ENCODE data around the gene FKBP1B. TPM values are rescaled to one million over a fixed set of nuclear protein-coding genes. Genes with fewer than 3 reads are reported as not detected.

The FKBP1B gene
- polyA plus RNA-seq, 2 of the 4 experiments (the other 2 are of a cell fraction), result 8.5 to 16.1 TPM

GRCh38 chr2:24065341-24065740 lies 15.8 kb downstream of the FKBP1B start:
- FAIRE-seq, result no peak
- no peak for ATAC-seq
- ChIA-PET CTCF (interaction anchor here (2.3 to 8.9 kb wide), 3 partner anchors 13 to 138 kb away, joined by 9 to 55 read pairs (median 15); partner anchors contain the start of genes ATAD2B and TP53I3), POLR2A (interaction anchor here (2.7 kb wide), 1 partner anchor 11 kb away, joined by 15 read pairs; the partner anchor contains the start of gene SF3B6)
- Histone ChIP-seq H3K4me3 (no peak overlapping the region), H3K4me2 (no peak overlapping the region), H3K4me1 (no peaks in the 10 kb centered on the region), H3K9me3 (no peaks in the 10 kb centered on the region), H3K27ac (no peak overlapping the region)
- no peak for TF ChIP-seq FOSB (CRISPR knock-in tag; IDR thresholded peaks at IDR 0.05)
- WGBS (ENCODE audit: missing lambda C conversion rate), result 90% methylated on average over 2 of the region's 2 CpGs
- no peak for DNase-seq (ENCODE audit: low read depth in 1 of 2, low spot score in 1 of 2)

GRCh38 chr2:24072259-24072658 lies 22.7 kb downstream of the FKBP1B start:
- ChIA-PET POLR2A (interaction anchor here (1.7 to 2.0 kb wide), 2 partner anchors 25 to 145 kb away, joined by 5 to 6 read pairs; partner anchors contain the start of genes ATAD2B and WDCP), CTCF (interaction anchor here (0.6 to 6.6 kb wide), 4 partner anchors 11 to 145 kb away, joined by 3 to 50 read pairs (median 8); partner anchors contain the start of genes ATAD2B and TP53I3)
- H3K27ac ChIP-seq, result no peak overlapping the region
- TF ChIP-seq POLR2AphosphoS2 (conservative IDR thresholded peaks at IDR 0.05; ENCODE audit: low read length), result 0 out of 2 replicates have a peak, but pooled peaks have one; percentile 11
- TF ChIP-seq TP53 (CRISPR knock-in tag; IDR thresholded peaks at IDR 0.05), result no peak
- no peak for ATAC-seq
- no peak overlapping the region for H3K4me2 ChIP-seq
- no peak for FAIRE-seq
- H3K4me1 ChIP-seq, result peaks cover 16% of the 10 kb centered on the region
- no peak overlapping the region for H3K4me3 ChIP-seq
- no peak for DNase-seq (ENCODE audit: low read depth in 1 of 2, low spot score in 1 of 2)
- no peaks in the 10 kb centered on the region for H3K9me3 ChIP-seq
- 91% methylated on average over 4 of the region's 4 CpGs for WGBS (ENCODE audit: missing lambda C conversion rate)

- ATAC-seq (no peak), DNase-seq (ENCODE audit: low read depth in 1 of 2, low spot score in 1 of 2) (no peak), FAIRE-seq (no peak)
- ChIA-PET CTCF (interaction anchor here (2.1 to 6.6 kb wide), 2 partner anchors 10 to 147 kb away, joined by 11 to 50 read pairs; partner anchors contain the start of genes ATAD2B and TP53I3), POLR2A (interaction anchor here (1.7 to 2.0 kb wide), 3 partner anchors 10 to 147 kb away, joined by 5 to 11 read pairs (median 6); partner anchors contain the start of genes ATAD2B, TP53I3 and WDCP)
- no peak overlapping the region for H3K27ac ChIP-seq
- 92% methylated on average over 6 of the region's 6 CpGs for WGBS (ENCODE audit: missing lambda C conversion rate)
- no peak for TF ChIP-seq PHF8 (IDR thresholded peaks at IDR 0.05; ENCODE audit: borderline replicate concordance, low read depth)
- TF ChIP-seq JUN (IDR thresholded peaks at IDR 0.05), result no peak
- no peak for TF ChIP-seq EHF (CRISPR knock-in tag; IDR thresholded peaks at IDR 0.05)
- no peak for TF ChIP-seq ESRRA (IDR thresholded peaks at IDR 0.05; ENCODE audit: borderline replicate concordance, low read length)
- no peak for TF ChIP-seq CTCF (IDR thresholded peaks at IDR 0.05)
- TF ChIP-seq E2F6 (IDR thresholded peaks at IDR 0.05; ENCODE audit: borderline replicate concordance, low read depth), result no peak
- no peak for TF ChIP-seq PBX3 (IDR thresholded peaks at IDR 0.05)
- TF ChIP-seq ZFP36 (IDR thresholded peaks at IDR 0.05; ENCODE audit: borderline replicate concordance, partially characterized antibody), result no peak
- no peak for TF ChIP-seq SREBF2 (IDR thresholded peaks at IDR 0.05)
- TF ChIP-seq MYC (IDR thresholded peaks at IDR 0.05; ENCODE audit: borderline replicate concordance, low read length), result no peak
- no peak for TF ChIP-seq EHMT2 (IDR thresholded peaks at IDR 0.05; ENCODE audit: low read depth)
- TF ChIP-seq CHD2 (IDR thresholded peaks at IDR 0.05; ENCODE audit: low read length, partially characterized antibody), result no peak
- no peak for TF ChIP-seq RCOR1 (IDR thresholded peaks at IDR 0.05; ENCODE audit: low read depth, low read length)
- TF ChIP-seq HES2 (IDR thresholded peaks at IDR 0.05), result no peak
- TF ChIP-seq TFCP2L1 (CRISPR knock-in tag; IDR thresholded peaks at IDR 0.05), result no peak
- TF ChIP-seq POLR2AphosphoS2 (conservative IDR thresholded peaks at IDR 0.05; ENCODE audit: low read length), result no peak
- TF ChIP-seq HOXA7 (CRISPR knock-in tag; IDR thresholded peaks at IDR 0.05), result no peak
- no peak for TF ChIP-seq POLR2A (IDR thresholded peaks at IDR 0.05; ENCODE audit: low read length)
- no peak for TF ChIP-seq REST (IDR thresholded peaks at IDR 0.05)
- no peak overlapping the region for H3K4me2 ChIP-seq
- H3K4me3 ChIP-seq, result no peak overlapping the region
- H3K4me1 ChIP-seq, result peaks cover 19% of the 10 kb centered on the region
- no peaks in the 10 kb centered on the region for H3K9me3 ChIP-seq
Measured at GRCh38 chr2:24073816-24074215, 24.3 kb downstream of the FKBP1B start.

All from A549 (cell line).